Measurements from ENCODE around the gene CPNE2. TPM values are rescaled to one million over a fixed set of nuclear protein-coding genes. Genes with fewer than 3 reads are reported as not detected.

CPNE2 gene
- total RNA-seq, 5 donors from 2014 or later (not counting 1 experiment from before 2014, with no cell fraction given): 5.5 to 9.3 (median 6.1) TPM

- no peak overlapping the region for H3K4me3 Mint-ChIP-seq
- H3K4me1 ChIP-seq (ENCODE audit: control insufficient read depth in 1 of 2, extremely low read depth in 1 of 2, insufficient read depth in 2 of 2, low read length in 2 of 2): no peaks in the 10 kb centered on the region
- peaks cover 13% of the 10 kb centered on the region for H3K36me3 Mint-ChIP-seq
- no peaks in the 10 kb centered on the region for H3K27me3 ChIP-seq (replicated peaks in 1 of 2; ENCODE audit: control insufficient read depth in 2 of 2, extremely low read depth in 1 of 2, insufficient read depth in 2 of 2, low read length in 1 of 2)
- no peak overlapping the region for H3K4me3 ChIP-seq (ENCODE audit: control insufficient read depth in 1 of 2, extremely low read depth in 1 of 2, low read length in 1 of 2)
- ATAC-seq (replicated peaks in 1 of 4): no peak
- no peaks in the 10 kb centered on the region for H3K9me3 ChIP-seq
- H3K36me3 ChIP-seq (ENCODE audit: control insufficient read depth in 2 of 2, extremely low read depth in 1 of 2, insufficient read depth in 1 of 2, low read length in 1 of 2): peaks cover 0 to 4% of the 10 kb centered on the region in 2 donors
- POLR2A ChIA-PET: interaction anchor here (0.6 to 1.2 kb wide), 2 partner anchors 11 to 32 kb away, joined by 4 to 5 read pairs; no protein-coding TSS in a partner anchor
- 100% methylated on average over 1 of the region's 4 CpGs for WGBS (ENCODE audit: insufficient coverage)
- CTCF ChIA-PET: no interaction called here
- no peaks in the 10 kb centered on the region for H3K9me3 Mint-ChIP-seq
- DNase-seq: no peak
- peaks cover 37 to 44% (median 38%) of the 10 kb centered on the region in 3 donors for H3K4me1 Mint-ChIP-seq
- H3K27ac Mint-ChIP-seq: no peak overlapping the region
- H3K27me3 Mint-ChIP-seq: no peaks in the 10 kb centered on the region
- H3K27ac ChIP-seq (ENCODE audit: low read length): no peak overlapping the region
Measured at GRCh38 chr16:57196286-57196685, 103.9 kb downstream of the CPNE2 start.

GRCh38 chr16:57196753-57197152, 104.4 kb downstream of the CPNE2 start:
- ChIA-PET CTCF (no interaction called here), POLR2A (interaction anchor here in 1 of 2 donors (1.2 kb wide), 1 partner anchor 11 kb away, joined by 5 read pairs; no protein-coding TSS in a partner anchor)
- Mint-ChIP-seq H3K27me3 (no peaks in the 10 kb centered on the region), H3K36me3 (peaks cover 13% of the 10 kb centered on the region), H3K4me1 (peaks cover 34 to 43% (median 36%) of the 10 kb centered on the region in 3 donors), H3K9me3 (no peaks in the 10 kb centered on the region), H3K4me3 (no peak overlapping the region), H3K27ac (no peak overlapping the region)
- H3K27ac ChIP-seq (ENCODE audit: low read length): no peak overlapping the region
- H3K4me1 ChIP-seq (ENCODE audit: control insufficient read depth in 1 of 2, extremely low read depth in 1 of 2, insufficient read depth in 2 of 2, low read length in 2 of 2): no peaks in the 10 kb centered on the region
- no peaks in the 10 kb centered on the region for H3K9me3 ChIP-seq
- no peak for ATAC-seq (replicated peaks in 1 of 4)
- H3K4me3 ChIP-seq (ENCODE audit: control insufficient read depth in 1 of 2, extremely low read depth in 1 of 2, low read length in 1 of 2): no peak overlapping the region
- DNase-seq: no peak
- H3K27me3 ChIP-seq (replicated peaks in 1 of 2; ENCODE audit: control insufficient read depth in 2 of 2, extremely low read depth in 1 of 2, insufficient read depth in 2 of 2, low read length in 1 of 2): no peaks in the 10 kb centered on the region
- peaks cover 0 to 4% of the 10 kb centered on the region in 2 donors for H3K36me3 ChIP-seq (ENCODE audit: control insufficient read depth in 2 of 2, extremely low read depth in 1 of 2, insufficient read depth in 1 of 2, low read length in 1 of 2)
- 100% methylated on average over 1 of the region's 3 CpGs for WGBS (ENCODE audit: insufficient coverage)

Other genes starting within 250 kb of the CPNE2 start
- gene SLC12A3, start 227.4 kb upstream of the CPNE2 start, total RNA-seq: under 1 TPM in 1 of 5 donors, not detected in 4; 0.35 TPM
- gene HERPUD1, start 160.4 kb upstream of the CPNE2 start, total RNA-seq: 100 to 1,000 TPM; 149 to 185 (median 167) TPM
- under 1 TPM in 3 of 5 donors, not detected in 2; 0.18 to 0.25 (median 0.19) TPM for gene CETP, start 130.6 kb upstream of the CPNE2 start, total RNA-seq
- 100 to 1,000 TPM; 390 to 711 (median 496) TPM for gene NLRC5, start 103.0 kb upstream of the CPNE2 start, total RNA-seq
- 100 to 1,000 TPM; 132 to 145 (median 144) TPM for gene PSME3IP1, start 93.5 kb downstream of the CPNE2 start, total RNA-seq
- 10 to 100 TPM; 25.0 to 32.0 (median 28.2) TPM for gene RSPRY1, start 93.7 kb downstream of the CPNE2 start, total RNA-seq
- 10 to 100 TPM; 34.6 to 62.2 (median 48.4) TPM for gene ARL2BP, start 152.7 kb downstream of the CPNE2 start, total RNA-seq
- 1 to 10 TPM; 1.4 to 4.3 (median 3.3) TPM for gene PLLP, start 192.1 kb downstream of the CPNE2 start, total RNA-seq

All from T-cell (primary cell).